Stimulated activated CD4-positive, alpha-beta T cell treated with anti-CD3 and anti-CD28 coated beads, Interleukin-2, amount 100 ng/mL, for 24 hours (primary cell): Measurements from ENCODE around the gene RASL11B.
A peak's percentile ranks its signal among the peaks of the same experiment; 100 is the strongest.

Source experiments
- DNase-seq, 2 donors: peaks; one replicate each; pipeline ENCODE4 v3.0.0-alpha.2; 2020

Gene RASL11B

DNA sequence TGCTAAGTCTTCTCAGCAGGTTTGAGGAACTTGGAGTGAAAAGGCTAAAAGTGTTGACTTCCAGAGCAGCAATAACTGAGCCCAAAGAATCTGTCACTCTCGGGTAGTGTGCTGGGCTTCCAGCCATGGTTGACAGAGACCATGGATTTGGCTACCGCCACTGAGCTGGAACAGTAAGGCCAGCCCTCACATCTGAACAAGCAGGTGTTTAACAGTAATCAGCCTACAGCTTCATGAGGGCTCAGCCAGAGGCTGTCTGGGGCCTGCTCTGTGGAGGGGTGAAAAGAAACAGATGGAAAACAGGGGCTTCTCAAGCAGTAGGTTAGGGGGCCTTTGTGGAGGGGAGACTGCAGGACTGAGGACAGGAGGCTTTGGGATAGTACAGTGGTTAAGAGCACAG lies 14.9 kb downstream of the RASL11B start:
- DNase-seq: no peak

DNA sequence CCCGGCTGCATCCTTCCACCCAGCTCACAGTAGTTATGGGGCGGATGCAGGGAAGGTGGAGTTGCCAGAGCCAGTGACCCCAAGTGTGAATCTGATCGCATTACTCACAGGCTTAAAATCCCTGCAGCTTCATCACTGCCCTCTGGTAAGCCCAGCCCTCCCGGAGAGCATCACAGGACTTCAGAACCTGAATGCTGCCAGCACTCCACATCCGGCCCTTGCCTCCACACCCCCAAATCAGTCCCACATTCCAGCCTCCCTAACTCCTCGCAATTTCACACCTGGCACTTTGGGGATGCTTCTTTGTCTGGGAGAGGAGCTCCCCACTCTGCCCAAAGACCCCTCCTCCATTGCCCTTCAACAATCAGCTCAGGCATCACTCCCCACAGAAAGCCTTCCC lies 15.6 kb downstream of the RASL11B start:
- DNase-seq: no peak

GRCh38 chr4:52879471-52879870 lies 17.4 kb downstream of the RASL11B start:
- DNase-seq: no peak

- no peak for DNase-seq
Observed at GRCh38 chr4:52880994-52881393, 18.9 kb downstream of the RASL11B start.

- no peak for DNase-seq
Observed at GRCh38 chr4:52883183-52883621, 21.1 kb downstream of the RASL11B start.

- no peak for DNase-seq
Observed at GRCh38 chr4:52883707-52884669, 21.9 kb downstream of the RASL11B start.

DNA sequence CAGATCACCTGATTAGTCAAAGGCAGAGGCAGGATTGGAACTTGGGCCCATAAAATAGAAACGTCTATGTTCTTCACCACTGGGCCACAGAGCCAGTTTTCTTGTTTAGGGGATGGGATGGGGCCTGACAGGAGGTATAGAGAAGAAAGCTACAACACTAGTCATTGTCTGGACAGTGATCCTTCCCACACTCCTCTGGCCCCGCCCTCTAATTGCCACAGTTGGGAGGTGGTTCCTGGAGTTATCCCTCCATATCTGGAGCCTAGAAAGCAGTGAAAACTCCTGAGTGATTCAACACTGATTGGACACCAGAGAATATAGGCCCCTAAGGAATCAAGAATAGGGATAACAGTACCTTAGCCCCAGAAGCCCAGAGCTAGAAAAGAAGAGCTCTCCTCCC lies 22.9 kb downstream of the RASL11B start:
- no peak for DNase-seq

DNA sequence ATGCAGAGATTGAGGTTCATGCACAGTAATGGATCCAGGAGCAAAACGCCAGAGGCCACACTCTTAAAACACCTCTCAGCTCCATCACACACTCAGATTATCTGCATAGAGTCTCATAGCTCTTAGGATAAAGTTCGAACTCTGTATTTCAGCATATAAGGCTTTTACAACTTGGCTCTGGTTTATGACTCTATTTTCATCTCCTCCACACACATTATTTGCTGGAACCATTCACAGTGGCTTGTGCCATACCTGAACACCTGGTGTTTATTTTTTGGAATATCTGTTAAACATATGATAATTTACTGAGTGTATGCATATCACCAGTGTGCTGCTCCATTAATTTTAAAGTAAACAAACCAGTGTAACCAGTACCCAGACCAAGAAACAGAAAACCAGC lies 27.2 kb downstream of the RASL11B start:
- DNase-seq: no peak

DNA sequence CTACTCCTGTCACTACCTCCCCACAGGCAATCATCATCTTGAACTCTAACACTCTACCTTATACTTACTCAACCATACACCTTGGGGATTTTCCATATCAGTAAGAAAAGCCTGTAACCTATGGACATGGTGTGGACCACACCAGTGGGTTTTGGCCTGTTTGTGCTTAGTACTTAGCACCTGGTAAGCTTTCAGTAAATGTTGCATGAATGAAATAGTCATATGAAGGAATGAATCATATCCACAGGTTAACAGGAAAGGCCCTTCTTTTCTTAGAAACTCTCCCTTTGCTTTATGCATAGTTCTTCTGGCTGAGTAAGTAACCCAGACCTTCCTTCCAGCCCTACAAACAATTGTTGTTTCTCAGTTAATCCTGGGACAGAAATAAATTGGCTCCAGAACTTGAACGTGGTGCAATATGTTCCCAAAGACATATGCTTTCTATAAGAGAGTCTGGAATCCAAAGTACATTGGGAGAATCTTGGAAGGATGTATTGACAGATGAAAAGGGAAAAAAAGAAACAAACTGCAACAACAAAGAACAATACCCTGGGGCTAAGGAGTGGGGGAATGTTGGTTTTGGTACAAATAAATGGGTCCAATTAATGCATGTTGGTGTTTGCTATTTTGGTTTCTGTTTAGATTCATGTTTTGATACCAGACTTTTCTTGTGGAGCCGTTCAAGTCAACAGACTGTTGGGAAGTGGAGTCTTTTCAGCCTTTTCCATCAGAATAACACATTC lies 27.8 kb downstream of the RASL11B start:
- DNase-seq: no peak

- DNase-seq: no peak
Observed at GRCh38 chr4:52890521-52890791, 28.3 kb downstream of the RASL11B start.

DNA sequence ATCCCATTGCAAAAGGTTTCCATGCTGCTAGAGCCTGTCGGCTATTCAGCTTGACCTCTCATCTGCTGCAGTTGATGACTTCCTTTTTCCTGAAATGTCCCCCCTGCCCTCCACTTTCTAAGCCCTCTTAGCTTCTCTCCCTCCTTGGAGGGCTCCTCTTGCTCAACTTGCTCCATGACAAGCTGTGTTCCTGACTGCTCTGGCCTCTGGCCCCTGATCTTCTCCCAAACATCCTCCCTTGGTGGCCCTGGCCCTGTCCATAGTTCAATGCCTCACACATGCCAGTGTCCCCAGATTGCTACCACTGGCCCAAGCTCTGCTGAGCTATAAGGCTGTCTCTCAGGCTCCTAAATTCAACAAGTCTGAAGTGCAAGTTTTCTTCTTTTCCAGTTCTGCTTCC lies 29.6 kb downstream of the RASL11B start:
- no peak for DNase-seq

DNA sequence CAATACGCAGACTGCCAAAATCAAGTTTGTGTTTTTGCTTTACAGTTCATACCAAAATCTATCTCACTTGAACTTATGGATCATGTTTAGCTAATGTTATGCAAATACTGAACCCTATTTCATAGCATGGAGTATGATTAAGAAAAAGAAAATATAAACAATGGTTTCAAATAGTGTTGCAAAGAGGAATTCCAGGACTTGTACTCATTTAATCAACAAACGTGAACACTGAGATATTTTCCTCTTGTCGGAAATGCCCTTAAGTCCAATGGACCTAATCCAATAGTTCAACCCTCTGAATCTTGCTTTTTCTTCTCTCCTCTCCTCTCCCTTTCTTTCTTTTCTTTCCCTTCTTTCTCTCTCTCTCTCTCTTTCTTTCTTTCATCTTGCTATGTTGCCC lies 30.8 kb downstream of the RASL11B start:
- no peak for DNase-seq

DNA sequence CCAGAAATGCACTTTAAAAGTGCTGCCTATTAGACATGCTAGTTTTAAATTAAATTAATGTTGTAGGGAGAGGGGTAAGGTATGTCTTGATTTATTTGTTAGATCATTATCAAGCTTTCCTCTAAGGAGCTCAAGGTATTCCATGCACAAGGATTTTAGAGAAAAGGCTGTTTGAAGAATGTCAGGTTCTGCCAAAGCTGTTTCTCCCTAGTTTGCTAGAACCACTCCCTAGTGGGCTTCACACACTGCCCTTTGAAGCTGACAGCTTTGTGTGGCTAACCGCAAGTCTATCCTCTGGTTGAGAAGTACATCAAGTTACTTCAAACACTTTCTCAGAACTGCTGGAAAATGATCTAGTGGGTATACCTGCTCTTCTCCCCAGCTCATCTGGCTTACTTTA lies 32.3 kb downstream of the RASL11B start:
- no peak for DNase-seq

- no peak for DNase-seq
Observed at GRCh38 chr4:52903273-52903672, 41.2 kb downstream of the RASL11B start.

GRCh38 chr4:52904421-52904820 lies 42.3 kb downstream of the RASL11B start:
- DNase-seq: no peak

GRCh38 chr4:52907510-52907909 lies 45.4 kb downstream of the RASL11B start:
- no peak for DNase-seq

GRCh38 chr4:52910115-52910514 lies 48.0 kb downstream of the RASL11B start:
- no peak for DNase-seq

DNA sequence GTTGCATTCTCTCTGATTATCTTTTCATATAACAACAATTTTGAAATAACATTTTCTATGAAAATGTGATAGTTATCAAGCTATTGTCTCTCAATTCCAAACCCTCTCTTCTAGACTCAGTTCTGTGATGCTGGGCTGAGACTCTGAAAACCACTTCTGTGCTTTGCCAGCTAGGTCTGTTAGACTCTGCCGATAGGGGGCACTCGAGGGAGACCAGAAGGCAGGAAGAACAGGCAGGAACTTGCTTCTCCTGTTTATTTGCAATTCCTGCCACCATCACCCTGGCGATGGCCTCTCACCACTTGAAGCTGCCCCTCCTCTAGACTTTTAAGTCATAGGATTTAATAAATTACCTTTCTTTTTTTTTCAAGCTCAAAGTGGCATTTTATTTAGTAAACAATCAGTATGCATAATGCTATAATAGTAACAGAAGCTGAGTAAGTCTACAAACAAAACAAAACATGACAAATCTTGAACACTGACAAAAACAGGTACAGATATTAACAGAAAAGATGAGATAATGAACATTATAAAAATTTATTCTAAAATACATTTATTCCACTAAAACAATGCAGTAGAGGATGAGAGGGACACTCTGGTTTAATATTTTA lies 49.7 kb downstream of the RASL11B start:
- peak; percentile 75 to 80 for DNase-seq

DNA sequence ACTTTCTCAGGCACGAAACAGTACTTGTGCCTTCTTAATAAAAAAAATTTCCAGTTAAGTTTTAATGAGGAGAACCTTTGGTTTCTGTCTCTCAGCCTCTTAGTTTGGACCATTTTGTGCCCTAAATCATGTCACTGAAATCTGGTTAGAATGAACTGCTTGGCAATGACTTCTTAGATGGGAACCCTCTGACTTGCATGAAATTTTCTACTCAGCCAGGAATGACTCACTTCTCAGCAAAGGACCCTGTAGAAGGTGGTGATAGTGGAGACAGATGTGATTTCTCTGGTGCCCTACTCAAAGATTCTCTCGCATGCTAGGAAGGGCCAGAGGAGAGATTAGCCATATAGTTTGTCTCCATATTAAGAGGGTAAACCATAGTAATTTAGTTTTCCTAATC lies 50.5 kb downstream of the RASL11B start:
- no peak for DNase-seq

GRCh38 chr4:52914051-52914605 lies 52.0 kb downstream of the RASL11B start:
- no peak for DNase-seq

DNA sequence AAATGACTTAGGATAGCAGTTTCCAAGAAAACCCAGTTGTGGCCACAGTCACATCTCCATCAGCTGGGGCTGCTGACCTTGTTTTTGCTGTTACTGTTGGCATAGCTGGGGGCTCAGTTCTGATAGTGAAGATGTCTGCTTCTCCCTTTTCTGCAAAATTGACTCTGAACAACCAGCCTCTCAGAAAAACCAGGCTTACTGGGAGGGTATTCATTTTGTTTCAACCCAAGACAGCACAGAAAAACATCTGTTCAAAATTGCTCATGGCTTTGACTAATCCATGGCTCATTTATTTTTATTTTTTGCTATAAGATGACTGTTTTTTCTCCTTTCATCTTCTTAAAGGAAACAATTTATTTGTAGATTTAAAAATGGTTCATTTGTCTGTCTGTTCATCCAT lies 53.1 kb downstream of the RASL11B start:
- no peak for DNase-seq

DNA sequence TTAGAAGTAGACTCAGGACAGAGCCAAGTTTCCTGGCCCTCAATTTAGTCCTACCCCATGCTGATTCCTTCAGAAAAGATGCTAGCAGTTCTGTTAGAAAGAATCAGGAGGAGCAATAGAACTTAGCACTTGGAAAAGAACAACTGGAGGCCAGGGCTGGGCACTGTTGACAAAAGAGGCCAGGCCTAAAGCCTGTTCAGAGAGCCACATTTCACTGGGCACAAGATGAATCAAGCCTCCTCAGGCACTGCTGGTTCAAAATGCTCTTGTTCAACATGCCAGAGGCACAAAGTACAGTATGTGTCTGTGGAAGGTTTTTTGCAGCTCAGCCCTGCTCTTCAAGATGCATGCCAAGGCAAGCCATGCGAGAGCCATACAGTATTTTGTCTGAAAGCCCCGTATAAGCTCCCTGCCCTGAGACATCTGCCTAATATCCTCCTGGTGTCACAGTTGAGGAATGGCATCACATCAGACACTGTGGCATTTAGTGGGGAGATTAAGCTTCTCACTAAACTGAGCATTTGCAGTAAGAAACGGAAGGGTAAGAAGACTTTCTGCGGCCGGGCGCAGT lies 53.7 kb downstream of the RASL11B start:
- DNase-seq: no peak
